BE2C (cell line): ENCODE results near the gene MECR.
A peak's percentile ranks its signal among the peaks of the same experiment; 100 is the strongest.

Source experiments
- DNase-seq: peaks from one replicate; pipeline ENCODE4 v3.0.0-alpha.2; 2020
- H3K27me3 ChIP-seq: fragments of 250-450 bp; sonication (Bioruptor Pico); 2 replicates; pipeline ENCODE4 v1.5.1; 2020; ENCODE audit warnings: mild to moderate bottlenecking
- H3K36me3 ChIP-seq: fragments of 250-450 bp; sonication (Bioruptor Pico); 2 replicates; pipeline ENCODE4 v1.5.1; 2020; ENCODE audit warnings: mild to moderate bottlenecking
- H3K4me1 ChIP-seq: fragments of 250-450 bp; sonication (Bioruptor Pico); 2 replicates; pipeline ENCODE4 v1.5.1; 2020
- H3K4me3 ChIP-seq: 2 replicates; pipeline ENCODE4 v1.5.1; 2011; ENCODE audit warnings: low read depth, low read length
- H3K9me3 ChIP-seq: fragments of 250-450 bp; sonication (Bioruptor Pico); 2 replicates; pipeline ENCODE4 v1.5.1; 2020
- TF ChIP-seq, protein P1 (sequence below): IDR thresholded peaks from 2 replicates; pipeline ENCODE4 v1.5.1; 2012; ENCODE audit warnings: mild to moderate bottlenecking, low read depth, low read length

The MECR gene

DNA sequence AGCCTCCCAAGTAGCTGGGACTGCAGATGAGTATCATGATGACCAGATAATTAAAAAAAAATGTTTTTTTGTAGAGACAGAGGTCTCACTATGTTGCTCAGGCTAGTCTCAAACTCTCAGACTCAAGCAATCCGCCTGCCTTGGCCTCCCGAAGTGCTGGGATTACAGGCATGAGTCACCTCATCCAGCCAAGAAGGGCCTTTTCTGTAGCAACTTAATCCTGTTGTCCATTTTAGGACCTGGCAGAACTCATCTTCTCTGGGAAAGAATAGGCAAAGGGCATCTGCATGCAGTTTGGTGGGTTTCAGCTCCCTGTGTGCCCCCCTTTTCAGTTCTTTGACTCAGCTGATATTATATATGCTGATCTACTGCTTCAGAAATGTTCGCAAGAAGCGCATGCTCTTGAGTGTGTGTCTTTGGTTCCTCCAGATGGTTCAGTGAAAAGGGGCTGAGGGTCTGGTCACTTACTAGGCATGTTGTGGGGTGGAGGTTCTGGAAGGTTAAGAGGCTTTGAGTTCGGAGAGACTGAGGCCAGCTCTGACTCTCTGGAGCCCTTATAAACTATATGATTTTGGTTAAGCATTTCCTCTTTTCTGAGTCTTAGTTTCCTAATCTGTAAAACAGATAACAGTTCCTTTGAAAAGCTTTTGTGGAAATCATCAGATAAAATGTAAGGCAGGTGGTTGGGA lies 29.7 kb downstream of the MECR start:
- H3K36me3 ChIP-seq, result peaks cover 11% of the 10 kb centered on the region
- DNase-seq, result no peak
- H3K4me3 ChIP-seq, result no peak overlapping the region
- TF ChIP-seq, protein P1, sequence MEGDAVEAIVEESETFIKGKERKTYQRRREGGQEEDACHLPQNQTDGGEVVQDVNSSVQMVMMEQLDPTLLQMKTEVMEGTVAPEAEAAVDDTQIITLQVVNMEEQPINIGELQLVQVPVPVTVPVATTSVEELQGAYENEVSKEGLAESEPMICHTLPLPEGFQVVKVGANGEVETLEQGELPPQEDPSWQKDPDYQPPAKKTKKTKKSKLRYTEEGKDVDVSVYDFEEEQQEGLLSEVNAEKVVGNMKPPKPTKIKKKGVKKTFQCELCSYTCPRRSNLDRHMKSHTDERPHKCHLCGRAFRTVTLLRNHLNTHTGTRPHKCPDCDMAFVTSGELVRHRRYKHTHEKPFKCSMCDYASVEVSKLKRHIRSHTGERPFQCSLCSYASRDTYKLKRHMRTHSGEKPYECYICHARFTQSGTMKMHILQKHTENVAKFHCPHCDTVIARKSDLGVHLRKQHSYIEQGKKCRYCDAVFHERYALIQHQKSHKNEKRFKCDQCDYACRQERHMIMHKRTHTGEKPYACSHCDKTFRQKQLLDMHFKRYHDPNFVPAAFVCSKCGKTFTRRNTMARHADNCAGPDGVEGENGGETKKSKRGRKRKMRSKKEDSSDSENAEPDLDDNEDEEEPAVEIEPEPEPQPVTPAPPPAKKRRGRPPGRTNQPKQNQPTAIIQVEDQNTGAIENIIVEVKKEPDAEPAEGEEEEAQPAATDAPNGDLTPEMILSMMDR, result no peak
- H3K9me3 ChIP-seq, result no peaks in the 10 kb centered on the region
- peaks cover 4% of the 10 kb centered on the region for H3K4me1 ChIP-seq
- no peaks in the 10 kb centered on the region for H3K27me3 ChIP-seq

DNA sequence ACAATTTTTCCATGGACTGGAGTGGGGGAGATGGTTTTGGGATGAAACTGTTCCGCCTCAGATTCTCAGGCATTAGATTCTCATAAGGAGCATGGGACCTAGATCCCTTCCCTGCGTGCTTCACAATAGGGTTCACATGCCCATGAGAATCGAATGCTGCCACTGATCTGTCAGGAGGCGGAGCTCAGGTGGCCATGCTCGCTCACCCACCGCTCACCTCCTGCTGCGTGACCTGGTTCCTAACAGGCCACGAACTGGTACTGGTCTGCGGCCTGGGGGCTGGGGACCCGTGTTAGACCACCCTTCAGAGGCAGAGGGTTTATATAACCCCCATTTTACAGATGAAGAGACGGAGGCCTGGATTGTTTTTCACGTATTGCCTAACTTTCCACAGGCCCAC lies 32.7 kb downstream of the MECR start:
- TF ChIP-seq, protein P1, result no peak
- H3K27me3 ChIP-seq, result no peaks in the 10 kb centered on the region
- no peak overlapping the region for H3K4me3 ChIP-seq
- no peak for DNase-seq
- H3K4me1 ChIP-seq, result peaks cover 4% of the 10 kb centered on the region
- peaks cover 10% of the 10 kb centered on the region for H3K36me3 ChIP-seq
- no peaks in the 10 kb centered on the region for H3K9me3 ChIP-seq

DNA sequence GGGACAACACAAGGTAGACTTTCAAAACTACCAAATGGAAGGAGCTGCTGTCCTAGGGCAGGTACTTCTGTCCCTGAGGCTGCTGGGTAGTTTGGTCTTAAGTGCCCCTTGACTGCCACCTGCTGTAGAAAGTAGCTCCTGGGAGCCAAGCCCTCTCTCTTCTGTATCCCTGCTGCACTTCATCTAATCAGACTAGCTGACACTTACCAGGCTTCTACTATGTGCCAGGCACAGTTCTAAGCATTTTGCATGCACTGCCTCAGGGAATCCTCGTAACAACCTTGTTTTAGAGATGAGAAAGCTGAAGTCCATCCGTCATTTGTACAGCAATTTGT lies 33.2 kb downstream of the MECR start:
- peak; percentile 48 for DNase-seq
- Histone ChIP-seq H3K4me3 (no peak overlapping the region), H3K36me3 (peaks cover 9% of the 10 kb centered on the region), H3K9me3 (no peaks in the 10 kb centered on the region), H3K4me1 (peaks cover 4% of the 10 kb centered on the region), H3K27me3 (no peaks in the 10 kb centered on the region)
- TF ChIP-seq, protein P1, result peak; percentile 60

DNA sequence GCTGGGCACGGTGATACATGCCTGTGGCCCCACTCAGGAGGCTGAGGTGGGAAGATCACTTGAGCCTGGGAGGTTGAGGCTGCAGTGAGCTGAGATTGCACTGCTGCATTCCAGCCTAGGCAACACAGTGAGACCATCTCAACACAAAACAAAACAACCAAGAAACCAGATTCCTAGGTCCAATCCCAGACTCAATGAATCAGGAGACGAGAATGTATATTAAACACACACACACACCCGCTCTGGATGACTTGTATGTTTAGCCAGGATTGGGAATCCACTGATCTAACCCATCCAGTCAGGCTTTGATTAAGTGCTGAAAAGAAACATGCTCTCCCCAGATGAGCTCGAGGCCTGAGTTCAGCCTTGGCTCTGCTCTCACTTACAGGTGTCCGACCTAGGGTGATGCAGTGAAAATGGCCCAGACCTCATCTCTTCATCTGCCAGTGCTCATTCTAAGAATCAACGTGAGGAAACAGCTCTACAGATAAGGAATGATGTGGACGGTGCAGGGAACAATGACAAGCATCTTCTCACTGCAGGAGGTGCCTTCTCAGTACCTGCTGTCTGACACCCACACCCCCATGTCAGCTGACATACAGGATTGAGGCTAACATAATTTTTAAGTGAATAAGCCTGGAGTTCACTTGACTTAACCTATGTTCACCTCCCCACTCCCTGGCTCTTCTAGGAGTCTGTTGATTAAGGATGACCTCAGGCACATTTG lies 33.7 kb downstream of the MECR start:
- Histone ChIP-seq H3K9me3 (no peaks in the 10 kb centered on the region), H3K4me1 (peaks cover 4% of the 10 kb centered on the region; the same call in 1 of the 2 replicates), H3K36me3 (peaks cover 7% of the 10 kb centered on the region), H3K27me3 (no peaks in the 10 kb centered on the region), H3K4me3 (no peak overlapping the region)
- no peak for DNase-seq
- TF ChIP-seq, protein P1, result no peak

DNA sequence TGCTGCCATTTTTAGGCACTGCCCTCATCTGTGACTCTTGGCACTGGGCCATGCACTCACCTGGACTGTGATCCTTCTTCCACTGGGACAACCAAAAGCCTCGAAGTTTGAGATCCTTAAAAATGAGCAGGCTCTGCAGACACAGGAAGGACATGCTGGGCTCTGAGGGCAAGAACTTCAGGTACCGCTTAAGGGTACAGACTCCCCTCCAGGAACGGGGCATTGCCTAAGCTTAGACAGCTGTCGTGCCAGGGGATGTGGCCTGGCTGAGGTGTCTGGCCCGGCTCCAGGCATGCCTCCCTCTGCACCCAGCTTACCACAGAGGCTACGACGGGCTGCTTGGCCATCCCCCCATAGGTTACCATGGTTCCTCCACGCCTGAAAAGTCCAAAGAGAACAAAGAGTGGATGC lies 34.8 kb downstream of the MECR start:
- Histone ChIP-seq H3K4me3 (no peak overlapping the region), H3K27me3 (no peaks in the 10 kb centered on the region), H3K9me3 (no peaks in the 10 kb centered on the region), H3K4me1 (peaks cover 4% of the 10 kb centered on the region; the same call in 1 of the 2 replicates), H3K36me3 (no peaks in the 10 kb centered on the region)
- TF ChIP-seq, protein P1, result no peak
- no peak for DNase-seq

DNA sequence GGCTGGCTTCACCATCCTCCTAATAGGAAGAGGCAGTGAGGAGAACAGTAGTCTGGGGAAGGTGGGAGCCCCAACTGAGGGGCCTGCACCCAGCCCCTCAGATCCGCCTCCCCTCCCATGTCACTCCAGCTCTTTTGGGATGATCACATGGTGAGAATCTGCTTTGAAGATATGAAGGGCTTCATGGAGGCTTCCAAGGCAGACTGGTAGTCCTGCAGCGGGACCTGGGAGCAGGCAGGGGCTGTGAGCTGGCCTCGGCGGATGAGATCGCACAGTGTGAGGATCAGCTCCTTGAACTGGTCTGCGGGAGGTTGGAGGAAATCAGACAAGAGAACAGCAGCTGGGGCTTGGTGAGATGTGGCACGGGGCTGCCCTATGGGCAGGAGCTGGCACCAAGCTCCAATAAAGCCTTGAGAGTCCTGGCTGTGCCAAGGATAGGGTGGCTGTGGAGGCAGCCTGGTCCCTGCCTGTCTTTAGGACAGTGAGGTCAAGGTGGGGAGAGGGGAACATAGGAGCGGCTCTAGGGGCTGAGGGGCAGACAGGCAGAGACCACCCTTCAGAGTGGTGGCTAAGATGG lies 36.8 kb downstream of the MECR start:
- Histone ChIP-seq H3K27me3 (no peaks in the 10 kb centered on the region), H3K36me3 (no peaks in the 10 kb centered on the region), H3K4me3 (no peak overlapping the region), H3K4me1 (peaks cover 4% of the 10 kb centered on the region; the same call in 1 of the 2 replicates), H3K9me3 (no peaks in the 10 kb centered on the region)
- TF ChIP-seq, protein P1, result no peak
- no peak for DNase-seq
